Measurements from ENCODE around the gene NUDT8.
A peak's percentile ranks its signal among the peaks of the same experiment; 100 is the strongest.
"Not testable (repeated sequence)": the region's sequence is repeated elsewhere in the genome, so short reads cannot be mapped to it uniquely, and the experiment has no call there.

The NUDT8 gene

GRCh38 chr11:67659651-67660165 lies 30.0 kb upstream of the NUDT8 start:
- DNase-seq = not testable (repeated sequence)

- DNase-seq = no peak
Observed at GRCh38 chr11:67657300-67657699, 27.6 kb upstream of the NUDT8 start.

- peak; percentile 87 for DNase-seq
Observed at GRCh38 chr11:67656278-67656922, 26.7 kb upstream of the NUDT8 start.

GRCh38 chr11:67654225-67654624 lies 24.5 kb upstream of the NUDT8 start:
- DNase-seq = no peak

- peak; percentile 61 for DNase-seq
Observed at GRCh38 chr11:67652965-67653845, 23.5 kb upstream of the NUDT8 start.

GRCh38 chr11:67651976-67652781 lies 22.4 kb upstream of the NUDT8 start:
- DNase-seq = no peak

- no peak for DNase-seq
Observed at GRCh38 chr11:67649634-67650510, 20.1 kb upstream of the NUDT8 start.

GRCh38 chr11:67648796-67649613 lies 19.3 kb upstream of the NUDT8 start:
- peak; percentile 93 for DNase-seq

GRCh38 chr11:67648140-67648795 lies 18.5 kb upstream of the NUDT8 start:
- DNase-seq = peak; percentile 40

GRCh38 chr11:67647471-67647870 lies 17.7 kb upstream of the NUDT8 start:
- DNase-seq = no peak

GRCh38 chr11:67646535-67647336 lies 17.0 kb upstream of the NUDT8 start:
- DNase-seq = peak; percentile 72

- no peak for DNase-seq
Observed at GRCh38 chr11:67645521-67646461, 16.1 kb upstream of the NUDT8 start.

GRCh38 chr11:67644472-67645418 lies 15.0 kb upstream of the NUDT8 start:
- DNase-seq = no peak

GRCh38 chr11:67644042-67644441 lies 14.3 kb upstream of the NUDT8 start:
- peak; percentile 12 for DNase-seq

- DNase-seq = no peak
Observed at GRCh38 chr11:67642173-67643120, 12.7 kb upstream of the NUDT8 start.
